Cardiac fibroblast (primary cell): ENCODE results near the gene GRK5.

Experiments
- DNase-seq, 2 donors: peaks; one replicate each; pipeline versions ENCODE4 v3.0.0 to v3.0.0-alpha.2; 2010; ENCODE audit warnings: low read depth in 2 of 2
- H3K4me3 ChIP-seq, 2 donors: replicated peaks in 1 of 2; 1 replicate in 1 of 2; 2 replicates in 1 of 2; pipeline ENCODE4 v1.5.1; 2011; ENCODE audit warnings: low read depth in 2 of 2, low read length in 2 of 2, mild to moderate bottlenecking in 2 of 2, moderate library complexity in 1 of 2
- CTCF ChIP-seq: IDR thresholded peaks from one replicate; pipeline ENCODE4 v1.5.1; 2011; ENCODE audit warnings: low read depth, mild to moderate bottlenecking, low read length, inconsistent platforms

GRK5 gene

GRCh38 chr10:119450606-119451299 is 243.4 kb downstream of the GRK5 start:
- H3K4me3 ChIP-seq, result no peak overlapping the region
- TF ChIP-seq CTCF, result no peak
- peak in 1 of 2 donors; percentile 38 for DNase-seq

- TF ChIP-seq CTCF, result no peak
- DNase-seq, result no peak
- H3K4me3 ChIP-seq, result no peak overlapping the region
Measured at GRCh38 chr10:119451300-119451896, 244.0 kb downstream of the GRK5 start.

DNA sequence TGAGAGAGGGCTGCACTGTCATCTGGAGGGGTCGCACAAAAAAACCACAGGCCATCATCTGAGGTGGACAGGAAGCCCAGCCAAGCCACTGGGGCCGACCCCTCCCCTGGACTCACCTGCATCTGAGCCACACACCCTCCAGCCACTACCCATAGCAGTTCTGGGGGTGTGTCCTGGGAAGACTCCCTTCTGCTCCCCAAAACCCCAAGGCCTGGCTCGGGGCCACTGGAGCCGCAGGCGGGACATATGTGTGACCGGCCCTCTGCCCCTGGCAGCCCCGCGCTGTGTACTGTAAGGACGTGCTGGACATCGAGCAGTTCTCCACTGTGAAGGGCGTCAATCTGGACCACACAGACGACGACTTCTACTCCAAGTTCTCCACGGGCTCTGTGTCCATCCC is 245.0 kb downstream of the GRK5 start:
- TF ChIP-seq CTCF, result no peak
- no peak for DNase-seq
- H3K4me3 ChIP-seq, result no peak overlapping the region

DNA sequence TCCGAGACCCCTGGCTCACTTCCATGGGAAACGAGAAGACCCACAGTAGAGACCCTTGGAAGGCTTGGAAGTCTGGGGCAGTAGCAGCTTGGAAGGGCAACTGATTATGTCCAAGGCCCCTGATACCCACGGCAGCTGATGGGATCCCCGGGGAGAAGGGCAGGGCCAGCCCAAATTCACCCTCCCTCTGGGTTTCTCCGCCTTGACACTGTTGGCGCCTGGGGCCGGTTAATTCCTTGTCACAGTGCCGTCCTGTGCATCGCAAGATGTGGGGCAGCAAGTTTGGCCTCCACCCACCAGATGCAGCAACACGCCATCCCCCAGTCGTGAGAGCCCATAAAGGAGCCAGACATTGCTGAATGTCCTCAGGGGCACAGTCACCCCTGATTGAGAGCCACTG is 245.9 kb downstream of the GRK5 start:
- no peak for TF ChIP-seq CTCF
- DNase-seq, result no peak
- no peak overlapping the region for H3K4me3 ChIP-seq

DNA sequence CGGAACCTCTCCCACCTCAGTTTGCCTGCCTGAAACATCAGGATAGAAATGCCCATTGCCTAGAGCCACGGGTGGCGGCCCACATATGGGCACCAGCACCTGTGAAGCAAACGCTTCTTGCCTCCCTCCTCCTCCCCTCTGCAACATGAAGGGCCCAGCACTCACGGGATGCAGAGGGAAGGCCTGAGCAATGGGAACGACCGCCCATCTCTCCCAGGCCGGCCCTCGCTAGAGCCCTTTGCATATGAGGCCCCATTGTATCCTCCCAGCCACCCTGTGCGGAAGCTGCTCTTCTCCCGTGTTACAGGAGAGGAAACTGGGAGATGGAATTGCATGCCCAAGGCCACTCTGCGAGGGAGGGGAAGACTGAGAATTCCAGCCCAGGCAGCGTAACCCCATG is 246.9 kb downstream of the GRK5 start:
- DNase-seq, result no peak
- TF ChIP-seq CTCF, result no peak
- H3K4me3 ChIP-seq, result no peak overlapping the region

DNA sequence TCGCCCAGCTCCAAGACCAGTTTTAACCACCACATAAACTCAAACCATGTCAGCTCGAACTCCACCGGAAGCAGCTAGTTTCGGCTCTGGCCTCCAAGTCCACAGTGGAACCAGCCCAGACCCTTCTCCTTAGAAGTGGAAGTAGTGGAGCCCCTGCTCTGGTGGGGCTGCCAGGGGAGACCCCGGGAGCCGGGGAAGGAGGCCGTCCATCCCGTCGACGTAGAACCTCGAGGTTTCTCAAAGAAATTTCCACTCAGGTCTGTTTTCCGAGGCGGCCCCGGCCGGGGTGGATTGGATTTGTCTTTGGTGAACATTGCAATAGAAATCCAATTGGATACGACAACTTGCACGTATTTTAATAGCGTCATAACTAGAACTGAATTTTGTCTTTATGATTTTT is 247.6 kb downstream of the GRK5 start:
- no peak for DNase-seq
- H3K4me3 ChIP-seq, result no peak overlapping the region
- TF ChIP-seq CTCF, result no peak
